Embryonic facial prominence (tissue), 1 donor: ENCODE results near the gene TMEM213.

Source experiments
- DNase-seq: peaks from one replicate; pipeline ENCODE4 v3.0.0-alpha.2; 2016; ENCODE audit errors: extremely low spot score

Gene TMEM213

GRCh38 chr7:138797715-138798320, at the start of gene TMEM213, which contains the start of gene ATP6V0A4:
TMEM213 (plus strand) TSS chr7:138797994; CDS start chr7:138798105, 111 bp downstream.
ATP6V0A4 (minus strand) TSS chr7:138798196; CDS start chr7:138771247, 26,949 bp downstream.
- no peak for DNase-seq

GRCh38 chr7:138748666-138749065, 49.1 kb upstream of the TMEM213 start:
- DNase-seq, result no peak

- DNase-seq, result no peak
Observed at GRCh38 chr7:138749960-138750359, 47.8 kb upstream of the TMEM213 start.

DNA sequence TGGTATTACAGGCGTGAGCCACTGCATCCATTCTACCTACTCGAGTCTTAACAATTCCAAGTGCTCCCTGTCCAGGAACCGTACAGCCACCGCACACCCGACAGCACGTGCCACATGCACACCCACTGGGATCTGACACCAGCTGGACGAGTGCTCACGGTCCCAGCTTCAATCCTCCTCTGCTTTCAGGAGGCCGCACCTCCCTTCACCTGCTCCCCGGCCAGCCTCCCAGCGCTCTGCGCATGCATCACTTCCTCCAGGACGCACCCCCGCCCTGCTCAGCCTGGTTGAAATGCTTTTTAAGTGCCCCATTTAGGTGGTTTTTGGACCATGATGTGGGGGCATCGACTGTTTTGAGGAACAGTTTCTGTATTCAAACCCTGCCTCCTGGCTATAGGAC, 47.3 kb upstream of the TMEM213 start:
- DNase-seq, result no peak

GRCh38 chr7:138750901-138751464, 46.8 kb upstream of the TMEM213 start:
- DNase-seq, result no peak

- no peak for DNase-seq
Observed at GRCh38 chr7:138752518-138753149, 45.2 kb upstream of the TMEM213 start.

GRCh38 chr7:138753150-138753518, 44.7 kb upstream of the TMEM213 start:
- DNase-seq, result no peak

DNA sequence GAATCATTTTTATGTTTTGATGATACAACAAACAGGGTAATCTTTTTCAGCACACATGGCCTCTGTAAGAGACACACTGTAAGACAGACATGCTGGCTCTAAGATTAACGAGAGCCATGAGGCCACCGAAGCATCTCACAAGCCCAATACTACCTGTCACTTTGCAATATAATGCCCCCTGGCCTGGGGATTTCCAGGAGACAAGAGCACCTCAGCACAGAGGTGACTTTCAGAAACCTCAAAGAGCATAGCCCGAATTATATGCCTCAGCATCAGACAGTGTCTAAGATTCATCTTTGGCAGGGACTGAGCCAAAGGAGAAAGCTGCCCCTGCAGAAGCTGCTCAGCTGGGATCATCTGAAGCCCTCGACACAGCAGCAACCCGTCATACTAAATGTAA, 44.2 kb upstream of the TMEM213 start:
- no peak for DNase-seq

GRCh38 chr7:138755331-138755747, 42.5 kb upstream of the TMEM213 start:
- no peak for DNase-seq

- DNase-seq, result no peak
Observed at GRCh38 chr7:138755842-138756590, 41.8 kb upstream of the TMEM213 start.

GRCh38 chr7:138756591-138757242, 41.1 kb upstream of the TMEM213 start:
- no peak for DNase-seq

DNA sequence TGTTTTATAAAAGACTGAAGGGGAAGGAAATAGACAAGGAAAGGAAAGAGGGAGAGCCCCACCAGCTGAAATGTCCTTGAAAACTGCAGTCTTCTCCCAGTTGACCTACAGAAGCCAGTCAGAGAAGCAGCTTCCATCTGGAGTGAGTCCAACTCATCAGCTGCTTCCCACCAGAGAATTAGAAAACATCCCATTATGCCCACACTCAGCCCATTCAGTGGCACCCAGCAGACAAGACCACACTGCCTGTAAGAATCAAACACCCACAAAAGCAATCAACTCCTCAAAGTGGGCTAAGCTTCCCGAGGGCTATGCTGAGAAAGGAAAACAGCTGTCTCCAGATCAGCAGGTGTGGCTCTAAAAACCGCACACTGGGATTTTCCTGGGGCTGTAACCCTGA, 29.6 kb upstream of the TMEM213 start:
- no peak for DNase-seq

DNA sequence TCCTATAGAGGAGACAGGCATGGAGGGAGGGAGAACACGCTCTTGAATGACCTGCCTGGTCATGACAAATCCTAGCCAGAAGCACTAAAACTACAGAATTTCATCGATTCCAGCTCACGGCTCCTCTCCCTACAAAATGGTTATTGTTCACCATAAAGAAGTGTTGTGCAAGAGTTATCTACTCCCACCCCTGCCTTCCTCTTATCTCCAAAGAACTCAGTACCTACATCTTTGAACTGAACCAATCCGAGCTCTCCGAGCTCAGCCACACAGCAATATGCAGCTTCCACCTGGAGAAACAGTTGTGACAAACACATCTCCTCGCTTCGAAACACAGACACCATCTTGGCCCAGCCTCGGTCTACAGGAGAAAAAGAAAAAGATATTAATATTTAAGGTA, 26.9 kb upstream of the TMEM213 start:
- no peak for DNase-seq

- DNase-seq, result no peak
Observed at GRCh38 chr7:138773176-138773575, 24.6 kb upstream of the TMEM213 start.

DNA sequence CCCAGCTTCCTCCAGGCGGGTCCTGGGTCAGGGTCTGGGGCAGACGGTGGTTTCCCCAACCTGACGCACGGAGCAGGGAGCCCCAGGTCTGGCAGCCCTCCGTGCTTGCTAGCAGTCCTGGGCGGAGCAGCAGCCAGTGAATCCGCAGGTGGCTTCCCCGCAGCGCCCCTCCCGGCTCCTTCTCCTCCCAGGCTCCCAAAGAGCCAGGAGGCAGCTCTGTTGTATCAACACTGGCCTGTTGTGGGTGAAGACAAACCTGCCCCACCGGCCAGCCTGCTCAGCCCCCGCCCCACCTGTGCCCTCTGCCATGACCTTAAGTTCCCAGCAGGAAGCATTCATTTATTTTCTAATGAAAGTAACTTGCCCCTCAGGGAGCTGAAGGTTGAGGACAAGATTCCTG, 24.0 kb upstream of the TMEM213 start:
- no peak for DNase-seq

GRCh38 chr7:138776166-138776833, 21.5 kb upstream of the TMEM213 start:
- DNase-seq, result no peak

GRCh38 chr7:138781004-138781403, 16.8 kb upstream of the TMEM213 start:
- no peak for DNase-seq

DNA sequence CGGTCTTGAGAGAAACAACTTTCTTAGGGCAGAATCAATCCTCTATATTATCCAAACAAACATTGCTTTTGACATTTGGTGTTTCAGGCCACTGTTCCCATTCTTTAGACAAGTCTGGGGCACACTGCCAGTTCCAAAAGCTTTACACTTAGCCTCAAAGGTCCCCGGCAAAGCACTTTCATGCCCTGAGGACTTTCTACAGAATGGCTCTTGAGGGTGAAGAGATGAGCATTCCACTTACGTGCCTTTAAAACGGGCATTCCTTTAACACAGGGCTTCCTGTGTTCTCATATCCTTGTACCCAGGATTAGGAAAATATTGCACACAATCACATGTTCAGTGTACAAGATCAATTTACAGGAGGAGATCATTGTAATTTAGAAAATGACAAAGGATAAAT, 13.1 kb upstream of the TMEM213 start:
- DNase-seq, result no peak

DNA sequence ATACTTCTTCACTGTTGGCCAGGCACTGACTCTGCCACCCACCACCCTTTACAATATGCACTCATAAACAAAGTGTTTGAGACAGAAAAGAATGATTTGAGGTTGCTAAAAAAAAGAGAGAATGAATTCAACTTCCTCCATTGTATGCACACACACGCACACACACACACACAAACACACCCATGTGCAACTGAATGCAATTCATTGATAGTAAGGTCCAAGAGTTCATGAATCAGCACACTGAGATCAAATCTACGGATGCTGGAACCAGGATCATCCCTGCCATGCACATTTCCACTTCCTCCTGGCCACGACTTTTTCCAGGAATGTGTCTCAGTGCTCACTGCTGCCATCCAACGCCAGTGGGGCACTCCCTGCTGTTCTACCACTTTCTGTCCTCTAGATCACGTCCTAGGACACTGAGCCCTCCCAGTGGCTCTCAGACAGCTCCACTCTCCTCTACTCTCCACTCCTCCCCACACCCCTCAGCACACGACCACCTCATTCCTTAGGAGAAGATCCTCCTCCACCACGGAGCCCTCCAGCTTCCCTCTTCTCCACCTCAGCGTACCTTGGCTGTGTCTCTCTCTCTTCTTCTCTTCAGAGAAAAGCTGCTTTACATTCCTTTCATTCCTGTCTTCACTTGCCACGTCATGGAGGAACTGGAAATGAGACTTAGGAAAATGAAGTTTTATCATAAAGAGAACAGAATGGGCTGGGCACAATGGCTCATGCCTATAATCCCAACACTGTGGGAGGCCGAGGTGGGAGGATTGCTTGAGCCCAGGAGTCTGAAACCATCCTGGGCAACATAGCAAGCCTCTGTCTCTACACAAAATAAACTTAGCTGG, 12.0 kb upstream of the TMEM213 start:
- DNase-seq, result no peak

DNA sequence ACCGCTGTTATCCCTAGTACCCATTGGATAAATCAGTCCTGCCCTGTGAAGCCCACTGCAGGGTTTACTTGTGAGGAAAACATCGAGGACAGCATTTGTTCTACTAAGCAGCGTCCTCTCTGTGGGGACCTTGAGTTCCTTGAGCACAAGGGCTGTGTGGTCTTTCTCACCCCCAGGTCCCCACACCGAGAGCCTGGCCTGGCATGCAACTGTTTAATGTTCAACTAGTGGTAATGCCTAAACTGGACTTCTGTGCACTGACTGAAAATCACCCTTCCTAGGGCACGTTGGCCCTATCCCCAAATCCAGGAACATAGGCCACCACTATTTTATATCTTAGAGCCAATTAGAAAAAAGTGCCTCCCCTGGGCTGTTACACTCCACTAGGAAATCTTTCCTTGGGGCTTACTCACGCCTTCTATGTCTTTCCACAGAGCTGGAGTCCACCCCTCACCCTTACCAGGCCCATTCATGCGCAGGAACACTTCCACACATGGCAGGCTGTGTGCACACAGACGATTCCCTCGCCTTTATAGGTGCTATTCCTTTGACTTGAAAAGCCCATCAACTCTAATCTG, 1.7 kb upstream of the TMEM213 start:
- DNase-seq, result no peak
